ENCODE data around the gene SLC5A12.

Gene SLC5A12

DNA sequence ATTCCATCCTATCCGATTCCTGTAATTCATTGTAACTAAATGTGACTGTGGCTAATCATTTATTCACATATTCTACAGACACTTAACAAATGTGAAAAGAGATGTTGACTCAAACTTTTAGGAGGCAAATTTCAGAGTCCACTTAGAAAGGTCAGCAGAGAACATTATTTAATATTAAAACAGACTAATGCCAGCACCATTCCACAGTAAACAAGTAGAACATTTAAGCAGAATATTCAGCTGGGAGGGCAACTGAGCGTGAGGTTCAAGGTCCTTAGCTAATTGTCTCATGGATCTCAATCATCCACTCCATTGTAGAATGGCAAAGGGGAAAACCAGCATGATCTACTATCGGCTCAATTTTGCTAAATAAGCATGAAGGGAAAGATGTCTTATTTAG, 5.1 kb upstream of the SLC5A12 start:
- no peak overlapping the region for H3K4me3 ChIP-seq (ENCODE audit: low read depth, low read length)

DNA sequence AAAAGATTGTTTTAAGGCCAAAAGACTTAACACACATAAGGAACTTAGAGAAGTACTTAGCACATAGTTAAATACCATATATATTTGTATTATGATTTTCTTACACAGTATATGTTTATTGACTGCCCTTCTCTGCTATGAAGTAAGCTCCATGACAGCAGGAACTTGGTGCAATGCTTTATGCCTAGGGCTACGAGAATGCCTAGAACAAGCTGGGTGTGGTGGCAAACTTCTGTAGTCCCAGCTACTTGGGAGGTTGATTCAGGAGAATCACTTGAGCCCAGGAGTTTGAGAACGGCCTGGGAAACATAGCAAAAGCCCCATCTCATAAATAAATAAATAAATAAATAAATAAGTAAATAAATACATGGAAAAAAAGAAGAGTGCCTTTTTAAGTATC, 1.9 kb downstream of the SLC5A12 start:
- no peak overlapping the region for H3K4me3 ChIP-seq (ENCODE audit: low read depth, low read length)

DNA sequence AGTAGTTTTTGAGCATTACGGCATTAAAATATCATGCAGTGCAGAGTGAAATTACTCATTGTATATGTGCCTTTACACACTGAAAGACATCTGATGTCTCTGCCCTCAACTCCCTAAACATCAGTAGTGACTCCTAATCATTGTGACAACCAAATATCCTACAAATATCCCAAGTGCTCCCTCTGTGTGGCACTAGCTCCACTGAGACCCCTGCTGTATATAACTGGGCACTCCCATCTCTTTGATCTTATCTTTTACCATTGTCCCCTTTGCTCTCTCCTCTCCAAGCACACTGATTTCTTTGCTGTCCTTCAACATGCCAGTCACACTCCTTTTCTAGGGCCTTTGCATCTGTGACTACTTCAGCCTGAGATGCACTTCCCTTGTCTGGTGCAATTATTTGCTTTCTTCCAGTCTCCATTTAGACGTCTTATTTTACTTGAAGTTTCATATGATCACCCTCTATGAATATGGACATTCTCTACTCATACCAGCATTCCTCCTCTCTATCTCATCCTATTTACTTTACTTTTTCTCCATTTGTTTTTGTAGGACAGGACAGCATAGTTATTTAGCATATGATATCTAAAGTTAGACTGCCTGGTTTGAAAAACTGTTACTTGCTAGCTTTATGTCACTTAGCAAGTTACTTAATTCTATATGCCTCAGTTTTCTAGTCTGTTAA, 2.4 kb downstream of the SLC5A12 start:
- no peak overlapping the region for H3K4me3 ChIP-seq (ENCODE audit: low read depth, low read length)

DNA sequence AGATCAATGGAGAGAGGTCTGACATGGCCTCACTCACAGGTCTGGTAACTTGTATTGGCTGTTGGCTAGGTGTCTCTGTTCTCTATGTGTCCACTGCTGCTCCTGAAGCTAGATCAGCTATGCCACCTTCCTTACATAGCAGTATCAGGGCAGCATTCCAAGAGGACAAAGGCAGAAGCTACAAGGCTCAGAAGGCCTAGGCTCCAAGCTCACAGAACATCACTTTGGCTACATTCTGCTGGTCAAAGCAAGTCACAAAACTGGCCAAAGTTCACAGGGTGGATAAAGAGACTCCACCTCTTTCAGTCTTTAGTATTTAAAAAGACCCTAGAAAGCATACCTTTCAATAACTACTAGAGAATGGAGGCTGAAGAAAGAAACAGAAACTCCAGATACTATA, 4.1 kb downstream of the SLC5A12 start:
- H3K4me3 ChIP-seq (ENCODE audit: low read depth, low read length): no peak overlapping the region

DNA sequence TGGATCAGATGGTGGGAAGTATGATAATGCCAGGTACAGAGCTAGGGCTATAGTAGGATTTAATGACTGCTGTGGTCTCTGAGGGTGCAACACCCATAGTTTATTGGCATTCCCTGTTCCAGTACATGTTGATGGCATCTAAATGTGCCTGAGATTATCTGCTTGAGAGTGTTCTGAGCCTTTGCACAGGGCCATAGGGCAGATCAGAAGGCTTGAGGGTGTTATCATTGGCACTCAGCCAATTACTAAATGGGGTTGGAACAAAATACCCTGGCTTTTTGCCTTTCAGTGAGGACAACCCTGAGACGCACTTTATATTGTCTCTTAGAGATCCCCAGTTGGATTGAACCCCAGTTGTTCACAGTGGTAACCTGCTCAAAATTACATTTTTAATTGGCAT, 6.7 kb downstream of the SLC5A12 start:
- H3K4me3 ChIP-seq (ENCODE audit: low read depth, low read length): no peak overlapping the region

DNA sequence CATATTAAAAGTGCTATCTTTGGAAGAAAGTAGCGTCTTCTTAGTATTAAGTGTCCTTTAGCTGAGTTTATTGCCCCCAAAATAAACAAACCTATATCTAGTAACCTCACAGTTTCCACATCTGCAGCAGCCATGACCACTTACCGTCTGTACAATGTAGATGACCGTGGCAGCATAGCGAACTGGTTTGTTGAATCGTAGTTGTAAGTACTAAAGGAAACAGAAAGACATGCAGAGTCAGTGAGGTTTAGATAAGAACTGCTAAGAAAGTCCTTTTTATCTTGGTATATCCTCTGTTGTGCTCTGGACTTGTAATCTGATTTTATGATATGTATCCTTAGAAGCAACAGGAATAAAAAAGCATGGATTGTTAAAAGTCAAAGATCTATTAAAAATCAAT, 9.4 kb downstream of the SLC5A12 start:
- no peak overlapping the region for H3K4me3 ChIP-seq (ENCODE audit: low read depth, low read length)

DNA sequence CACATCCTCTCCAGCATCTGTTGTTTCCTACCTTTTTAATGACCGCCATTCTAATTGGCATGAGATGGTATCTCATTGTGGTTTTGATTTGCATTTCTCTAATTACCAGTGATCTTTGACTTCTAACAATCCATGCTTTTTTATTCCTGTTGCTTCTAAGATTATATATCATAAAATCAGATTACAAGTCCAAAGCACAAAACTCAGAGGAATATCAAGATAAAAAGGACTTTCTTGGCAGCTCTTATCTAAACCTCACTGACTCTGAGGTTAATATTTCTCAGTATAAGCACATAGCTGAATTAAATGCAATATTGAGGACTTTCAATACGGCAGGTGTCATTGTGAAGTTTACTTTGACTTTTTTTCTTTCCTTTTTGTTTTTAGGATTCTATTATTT, 11.4 kb downstream of the SLC5A12 start:
- no peak overlapping the region for H3K4me3 ChIP-seq (ENCODE audit: low read depth, low read length)

DNA sequence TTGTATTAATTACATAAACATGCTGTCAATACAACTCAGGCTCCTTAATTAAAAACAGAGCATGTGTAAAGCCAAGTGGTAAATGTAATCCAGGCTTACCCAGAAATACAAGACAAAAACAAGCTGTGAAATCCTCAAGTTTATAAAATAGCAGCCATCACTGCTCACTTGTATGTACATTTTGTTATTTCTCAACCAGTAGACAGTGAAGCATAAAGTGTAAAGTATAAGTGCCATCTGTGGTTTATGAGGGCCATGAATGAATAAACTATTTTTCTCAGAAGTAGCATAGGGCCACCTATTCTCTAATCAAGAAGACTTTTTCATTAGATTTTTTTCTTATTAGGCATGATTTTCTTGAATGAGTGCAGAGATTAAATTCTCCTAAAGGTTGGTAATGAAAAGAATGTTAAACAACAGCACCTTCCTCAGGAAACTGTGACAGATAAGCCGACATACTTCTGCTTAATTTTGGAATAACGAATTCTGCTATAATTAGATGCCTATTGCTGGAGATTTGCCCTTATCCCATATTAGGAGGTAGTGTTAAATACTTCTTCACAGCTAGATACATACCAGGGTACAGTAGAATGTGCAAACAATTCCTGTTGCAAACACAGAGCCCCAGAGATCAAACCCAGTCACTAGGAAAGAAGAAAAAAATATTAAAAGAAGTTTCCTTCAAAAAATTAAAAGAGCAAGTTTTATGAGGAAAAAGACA, 13.0 kb downstream of the SLC5A12 start:
- H3K4me3 ChIP-seq (ENCODE audit: low read depth, low read length): no peak overlapping the region

DNA sequence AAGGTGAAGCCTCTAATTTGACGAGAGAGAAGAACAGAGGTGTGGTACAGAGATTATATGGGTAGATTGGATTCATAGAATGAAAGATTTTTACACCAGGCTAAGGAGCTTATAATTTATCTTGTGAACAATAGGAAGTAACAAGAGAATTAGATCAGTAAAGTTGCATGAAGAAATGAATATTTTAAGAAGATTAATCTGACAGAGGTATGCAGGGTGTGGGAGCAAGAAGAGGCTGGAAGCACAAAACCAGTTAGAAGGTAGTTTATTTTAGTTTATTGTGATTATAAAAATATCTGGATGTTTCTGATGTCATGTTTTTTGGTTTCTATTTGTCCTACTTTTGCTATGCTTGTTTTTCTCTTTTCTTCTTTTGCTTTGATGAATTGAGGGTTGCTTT, 15.7 kb downstream of the SLC5A12 start:
- H3K4me3 ChIP-seq (ENCODE audit: low read depth, low read length): no peak overlapping the region

DNA sequence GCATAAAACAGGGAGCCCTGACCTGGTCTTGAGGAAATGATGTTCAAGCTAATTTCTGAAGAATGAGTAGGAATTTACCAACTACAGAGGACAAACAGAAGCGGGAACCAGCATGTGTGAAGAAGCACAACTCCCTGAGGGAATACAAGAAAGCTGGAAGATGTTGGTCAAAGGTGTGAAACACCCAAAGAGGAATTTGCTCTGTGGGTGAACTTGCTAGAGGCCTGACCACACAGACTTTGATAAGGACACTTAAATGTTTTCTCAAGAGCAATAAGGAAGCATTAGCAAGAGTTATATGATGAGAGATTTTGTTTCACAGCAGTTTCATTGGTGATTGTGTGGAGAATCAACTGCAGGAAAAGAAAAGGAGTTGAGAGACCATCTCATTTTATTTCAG, 17.6 kb downstream of the SLC5A12 start:
- H3K4me3 ChIP-seq (ENCODE audit: low read depth, low read length): no peak overlapping the region

DNA sequence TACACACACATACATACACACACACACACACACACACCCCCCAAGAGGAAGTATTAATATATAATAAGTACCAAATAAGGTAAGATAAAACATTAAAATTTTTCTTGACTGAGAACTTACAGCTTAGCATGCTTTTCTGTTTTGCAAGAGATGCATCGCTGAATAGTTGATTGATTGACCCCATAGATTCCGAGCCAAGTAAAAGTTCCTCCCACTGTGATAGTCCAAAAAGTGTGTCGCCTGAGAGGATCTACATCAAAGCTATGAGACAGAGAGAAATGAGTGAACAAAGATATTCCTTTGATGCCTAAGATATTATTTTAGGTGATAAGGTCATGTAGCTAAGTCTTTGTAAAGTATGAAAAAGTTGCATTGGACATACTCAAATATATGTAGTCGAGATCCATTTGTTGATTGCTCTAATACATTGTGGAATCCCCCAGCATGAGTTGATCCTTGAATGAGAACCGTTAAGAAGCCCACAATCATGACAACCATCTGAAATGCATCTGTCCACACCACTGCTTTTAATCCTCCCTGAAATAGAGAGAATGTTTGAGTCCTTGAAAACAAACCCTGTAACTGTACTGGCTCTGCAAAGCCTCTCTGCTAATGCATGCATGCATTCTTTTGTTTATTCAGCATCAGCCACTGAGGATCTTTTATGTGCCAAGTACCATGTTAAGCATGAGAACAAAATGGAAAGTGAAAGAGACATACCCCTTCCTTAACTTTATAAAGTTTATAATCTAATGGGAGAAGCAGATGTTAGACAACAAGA, 18.3 kb downstream of the SLC5A12 start:
- H3K4me3 ChIP-seq (ENCODE audit: low read depth, low read length): no peak overlapping the region

DNA sequence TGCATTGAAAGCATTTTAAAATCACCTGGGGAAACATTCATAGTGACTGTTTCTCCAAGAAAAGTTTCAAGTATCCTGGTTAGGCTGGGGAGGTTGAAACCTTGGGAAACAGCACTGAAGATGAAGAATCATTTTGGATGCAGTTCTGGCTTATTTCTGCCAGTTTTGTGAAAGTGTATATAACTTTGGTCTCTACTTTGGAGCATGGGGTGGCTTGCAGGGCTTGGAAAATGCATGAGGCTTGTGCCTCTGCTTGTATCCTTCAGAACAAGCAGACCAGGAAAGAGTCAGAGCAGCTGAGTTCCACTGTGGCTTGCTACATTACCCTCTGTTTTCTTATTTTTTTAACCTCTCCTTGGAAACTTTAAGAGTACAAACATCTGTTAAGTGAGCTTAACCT, 19.5 kb downstream of the SLC5A12 start:
- H3K4me3 ChIP-seq (ENCODE audit: low read depth, low read length): no peak overlapping the region

DNA sequence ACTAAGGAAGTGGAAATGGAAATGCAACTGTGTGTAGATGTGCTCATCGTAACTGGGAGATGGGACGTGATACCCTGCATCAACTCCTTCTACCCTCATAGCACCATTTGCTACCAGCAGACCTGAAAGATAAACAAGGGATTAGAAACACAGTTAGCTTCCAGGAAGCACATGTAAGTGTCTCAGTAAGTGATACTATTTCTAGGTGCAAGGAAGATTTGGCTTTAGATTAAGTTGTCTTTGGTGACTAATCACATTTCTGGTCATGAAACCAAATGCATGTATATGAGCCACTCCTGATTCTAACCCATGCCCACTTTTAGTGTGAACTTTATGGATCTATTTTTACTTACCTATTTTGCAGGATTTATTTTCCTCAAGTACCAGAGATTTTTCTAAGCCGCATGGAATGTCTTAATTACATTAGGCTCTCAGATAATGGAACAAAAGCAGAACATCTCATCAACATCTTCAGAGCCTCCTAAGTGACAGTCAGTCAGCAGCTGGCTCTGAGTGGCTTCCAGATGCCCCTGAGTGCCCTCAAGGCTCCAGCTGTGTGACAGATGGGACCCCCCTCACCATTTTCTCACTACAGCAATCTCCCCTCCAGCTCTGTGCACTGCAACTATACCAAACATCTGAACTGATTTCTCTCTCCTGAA, 21.2 kb downstream of the SLC5A12 start:
- no peak overlapping the region for H3K4me3 ChIP-seq (ENCODE audit: low read depth, low read length)

DNA sequence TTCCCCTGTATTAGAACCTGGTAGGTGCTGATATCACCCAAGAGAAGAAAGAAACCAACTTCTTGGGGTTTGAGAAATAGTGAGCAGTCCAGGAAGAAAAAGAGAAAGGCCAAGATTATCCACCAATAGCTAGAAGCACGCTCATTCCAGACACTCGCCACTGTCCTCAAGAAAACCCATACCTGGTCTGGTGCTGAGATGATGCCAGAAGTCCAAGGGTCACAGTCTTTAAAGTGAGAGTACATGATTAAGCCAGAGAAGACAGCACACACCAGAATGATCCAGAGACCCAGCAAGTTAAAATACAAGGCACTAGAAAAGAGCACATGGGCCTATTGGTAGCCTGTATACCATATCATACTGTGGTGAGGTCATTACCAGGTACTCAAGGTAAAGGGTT, 23.6 kb downstream of the SLC5A12 start:
- no peak overlapping the region for H3K4me3 ChIP-seq (ENCODE audit: low read depth, low read length)

DNA sequence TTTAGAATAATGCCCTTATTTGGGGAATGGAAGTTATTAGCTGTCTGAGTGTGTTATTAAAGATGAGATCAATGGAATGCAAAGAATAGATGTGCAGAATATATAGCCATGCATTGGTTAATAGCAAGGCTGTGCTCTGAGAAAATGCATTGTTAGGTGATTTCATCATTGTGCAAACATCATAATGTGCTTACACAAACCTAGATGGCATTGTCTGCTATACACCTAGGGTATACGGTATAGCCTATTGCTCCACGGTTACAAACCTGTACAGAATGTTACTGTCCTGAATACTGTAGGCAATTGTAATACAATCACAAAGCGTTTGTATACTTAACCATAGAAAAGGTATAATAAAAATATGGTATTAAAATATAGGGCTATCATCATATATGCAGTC, 25.5 kb downstream of the SLC5A12 start:
- H3K4me3 ChIP-seq (ENCODE audit: low read depth, low read length): no peak overlapping the region

DNA sequence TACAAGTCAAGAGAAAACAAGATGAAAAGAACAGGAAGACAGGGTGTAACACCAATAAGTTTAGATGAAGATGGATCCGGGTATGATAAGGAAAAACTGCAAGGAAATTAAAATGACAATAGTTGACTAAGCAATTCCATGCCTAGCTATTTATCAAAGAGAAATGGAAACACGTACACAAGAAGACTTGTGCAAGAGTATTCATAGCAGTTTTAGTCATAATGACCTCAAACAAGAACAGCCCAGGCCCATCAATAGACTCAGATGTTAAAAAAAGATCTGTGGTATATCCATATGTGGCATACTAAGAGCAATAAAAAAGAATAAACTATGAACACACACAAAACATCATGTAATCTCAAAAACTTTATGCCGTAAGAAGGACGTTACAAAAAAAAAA, 33.2 kb downstream of the SLC5A12 start:
- no peak overlapping the region for H3K4me3 ChIP-seq (ENCODE audit: low read depth, low read length)

DNA sequence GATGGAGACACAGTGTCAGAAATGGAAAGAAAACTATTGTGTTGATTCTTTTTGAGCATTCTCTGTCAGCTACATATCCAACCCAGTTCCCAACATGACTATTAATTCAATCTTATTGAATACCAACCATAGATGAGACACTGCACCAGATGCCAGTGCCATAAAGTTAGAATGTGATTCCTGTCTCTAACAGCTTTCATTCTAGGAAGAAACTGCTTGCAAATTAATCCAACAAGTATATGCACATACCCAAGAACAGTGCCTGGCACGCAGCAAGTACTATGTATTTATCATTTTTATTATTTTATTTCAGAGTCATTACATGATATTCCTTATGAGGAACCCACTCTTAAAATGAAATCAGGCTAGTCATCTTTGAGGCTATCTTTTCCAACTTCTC, 34.5 kb downstream of the SLC5A12 start:
- no peak overlapping the region for H3K4me3 ChIP-seq (ENCODE audit: low read depth, low read length)

DNA sequence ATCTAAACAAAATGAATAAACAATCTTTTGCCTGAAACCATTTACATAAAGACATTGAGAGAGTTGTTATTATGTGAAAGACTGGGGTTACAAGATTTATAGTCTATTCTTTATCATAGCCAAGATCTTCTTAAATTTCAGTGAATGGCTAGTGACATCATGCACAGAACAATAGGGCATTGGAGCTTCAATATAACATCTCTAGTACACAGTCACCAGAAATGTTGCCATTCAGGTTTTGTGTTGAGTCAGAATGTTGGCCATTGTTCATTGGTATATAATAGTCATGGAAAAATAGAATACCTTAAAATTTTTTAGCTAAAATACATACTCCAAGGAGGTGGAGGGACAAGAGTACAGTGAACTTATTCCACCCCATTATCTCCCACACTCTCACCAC, 44.3 kb downstream of the SLC5A12 start:
- no peak overlapping the region for H3K4me3 ChIP-seq (ENCODE audit: low read depth, low read length)

DNA sequence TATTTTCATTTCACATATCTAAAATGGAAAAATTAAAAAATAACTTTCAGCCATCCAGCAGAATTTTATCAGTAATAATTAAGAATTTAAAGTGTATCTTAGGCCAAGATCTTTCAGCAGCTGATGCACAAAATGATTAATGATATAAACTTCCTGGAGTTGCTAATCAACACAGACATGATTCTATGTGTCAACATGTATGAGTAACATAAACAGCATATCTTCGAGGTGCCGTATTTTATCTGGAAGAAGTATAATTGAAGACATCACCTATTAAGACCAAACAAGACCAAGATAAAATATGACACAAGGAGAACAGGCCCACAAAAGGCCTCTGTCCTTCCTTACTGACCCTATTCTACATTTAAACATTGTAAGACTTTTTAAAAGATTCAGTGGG, 45.2 kb downstream of the SLC5A12 start:
- H3K4me3 ChIP-seq (ENCODE audit: low read depth, low read length): no peak overlapping the region

DNA sequence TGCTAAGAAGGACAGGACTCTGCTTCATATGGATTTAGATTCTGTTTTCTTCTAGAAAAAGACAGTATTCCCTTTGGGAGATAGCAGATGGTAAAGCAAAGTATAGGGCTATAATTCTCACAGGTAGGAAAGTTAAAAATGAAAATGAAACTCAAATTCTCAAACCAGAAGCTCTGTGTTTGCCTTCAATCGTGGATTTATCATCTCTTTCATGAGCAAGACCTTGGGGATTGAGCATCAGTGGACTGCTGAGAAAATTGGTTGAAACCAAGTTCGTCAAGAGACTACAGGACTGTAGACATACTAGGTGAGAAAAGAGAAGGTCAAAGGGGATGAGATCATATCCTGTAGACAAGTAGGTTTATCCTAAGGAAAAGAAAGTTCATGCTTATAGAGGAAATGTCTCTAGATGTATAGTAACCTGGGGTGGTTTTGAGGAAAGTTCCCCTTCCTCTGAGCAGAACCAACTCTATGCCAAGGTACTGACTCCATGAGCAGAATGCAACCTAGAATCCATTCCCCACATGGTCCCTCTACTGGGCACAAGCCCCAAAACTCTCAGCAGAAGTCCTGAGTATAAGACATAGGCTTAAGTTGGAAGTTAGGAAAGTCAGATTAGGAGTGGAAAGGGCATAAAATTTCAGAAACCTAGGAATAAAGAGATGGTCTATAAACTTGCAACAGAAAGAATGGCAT, 46.5 kb downstream of the SLC5A12 start:
- no peak overlapping the region for H3K4me3 ChIP-seq (ENCODE audit: low read depth, low read length)

DNA sequence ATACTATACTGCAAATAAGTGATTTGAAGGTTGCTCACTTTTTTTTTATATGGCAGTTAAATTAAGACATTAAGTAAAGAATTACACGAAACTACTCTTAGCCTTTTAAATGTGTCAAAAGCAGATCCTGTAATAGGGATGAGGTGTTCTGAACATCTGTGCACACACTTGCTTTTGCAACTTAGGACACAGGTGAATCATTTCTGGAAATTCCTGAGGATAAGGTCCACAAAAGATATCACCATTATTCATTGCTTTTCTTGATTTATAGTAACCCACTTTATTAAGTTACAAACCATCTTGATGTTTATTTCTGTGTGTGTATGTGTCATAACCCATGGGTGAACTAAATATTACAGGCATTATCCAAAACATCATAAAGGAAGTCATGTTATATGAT, 55.9 kb downstream of the SLC5A12 start:
- no peak overlapping the region for H3K4me3 ChIP-seq (ENCODE audit: low read depth, low read length)
